Prostate gland (tissue), 2 donors: ENCODE data around the gene LYPD6B. TPM values are rescaled to one million over a fixed set of nuclear protein-coding genes. Genes with fewer than 3 reads are reported as not detected.

Experiments
- DNase-seq: peaks from one replicate; pipeline ENCODE4 v3.0.0-alpha.2; 2019; ENCODE audit warnings: low spot score
- H3K27ac ChIP-seq, 2 donors: fragments of 200-600 bp; sonication (generic); 2 replicates each; pipeline ENCODE4 v1.5.1; 2017 to 2019
- H3K27me3 ChIP-seq: fragments of 200-600 bp; sonication (generic); replicated peaks from 2 replicates; pipeline ENCODE4 v1.5.1; 2019; ENCODE audit not compliant: insufficient read depth
- H3K36me3 ChIP-seq, 2 donors: fragments of 200-600 bp; sonication (generic); 1 replicate in 1 of 2; 2 replicates in 1 of 2; pipeline versions ENCODE4 v1.5.1 to v1.8.1; 2017 to 2019
- H3K4me1 ChIP-seq: fragments of 200-600 bp; sonication (generic); replicated peaks from 2 replicates; pipeline ENCODE4 v1.5.1; 2019
- H3K4me3 ChIP-seq, 2 donors: fragments of 200-600 bp; sonication (generic); 2 replicates each; pipeline ENCODE4 v1.5.1; 2017 to 2019
- H3K9me3 ChIP-seq: fragments of 200-600 bp; sonication (generic); 2 replicates; pipeline ENCODE4 v1.5.1; 2017
- CTCF ChIP-seq, 4 experiments: fragments of 200-600 bp in 2 of 4; fragments of 450-650 bp in 2 of 4; sonication (generic) in 2 of 4; IDR thresholded peaks; 1 replicate in 3 of 4; 2 replicates in 1 of 4; pipeline ENCODE4 v1.5.1; 2016 to 2019; ENCODE audit warnings: antibody characterized with exemption in 4 of 4, mild to moderate bottlenecking in 2 of 4, moderate library complexity in 2 of 4
- POLR2A ChIP-seq: fragments of 450-650 bp; IDR thresholded peaks from one replicate; pipeline ENCODE4 v1.6.1; 2016; ENCODE audit warnings: antibody characterized with exemption, mild to moderate bottlenecking
- POLR2AphosphoS5 ChIP-seq: sonication (generic); formaldehyde crosslinking; IDR thresholded peaks from one replicate; pipeline ENCODE4 v1.6.1; 2017; ENCODE audit warnings: antibody characterized with exemption
- WGBS: methylation state at CpG from one replicate; pipeline ENCODE4 v1.1.5; 2018; 5-methylcytosine and 5-hydroxymethylcytosine counted together
- intact Hi-C: fragments of 100-400 bp; cut with DNase I; formaldehyde crosslinking; loops from one replicate; pipeline ENCODE4 v1.14.2; 2022
- total RNA-seq, 2 donors: library from RNA; depleted of rRNA; stranded (reverse); fragments of >200 nt; gene quantifications; one replicate each; pipeline ENCODE4 v1.1.0, GENCODE V29; 2016

LYPD6B gene
- total RNA-seq, 2 donors from 2014 or later: 16.8 to 17.8 TPM

- Histone ChIP-seq H3K4me1 (no peaks in the 10 kb centered on the region), H3K27me3 (no peaks in the 10 kb centered on the region), H3K27ac (no peak overlapping the region), H3K4me3 (no peak overlapping the region), H3K36me3 (no peaks in the 10 kb centered on the region), H3K9me3 (no peaks in the 10 kb centered on the region)
- DNase-seq: no peak
- TF ChIP-seq CTCF (IDR thresholded peaks at IDR 0.05): no peak
- intact Hi-C loops: no loop called here
Observed at GRCh38 chr2:149164827-149165226, 126.3 kb downstream of the LYPD6B start.

- peak overlapping the region; percentile 22 to 44 for H3K27ac ChIP-seq
Observed at GRCh38 chr2:149167001-149167780, 128.7 kb downstream of the LYPD6B start.

GRCh38 chr2:149167941-149168340 is 129.4 kb downstream of the LYPD6B start:
- WGBS: 70% methylated on average over 4 of the region's 4 CpGs
- Histone ChIP-seq H3K27me3 (no peaks in the 10 kb centered on the region), H3K9me3 (no peaks in the 10 kb centered on the region), H3K36me3 (no peaks in the 10 kb centered on the region), H3K4me1 (no peaks in the 10 kb centered on the region), H3K4me3 (no peak overlapping the region), H3K27ac (peak overlapping the region in 1 of 2 donors; percentile 22)
- no peak for DNase-seq
- TF ChIP-seq CTCF (IDR thresholded peaks at IDR 0.05): no peak
- no peak for TF ChIP-seq POLR2A
- no peak for TF ChIP-seq POLR2AphosphoS5
- intact Hi-C loops: no loop called here

More at GRCh38 chr2:149167001-149167780, 128.7 kb downstream of the LYPD6B start:
- Histone ChIP-seq H3K4me1 (no peaks in the 10 kb centered on the region), H3K27me3 (no peaks in the 10 kb centered on the region), H3K4me3 (no peak overlapping the region), H3K9me3 (no peaks in the 10 kb centered on the region), H3K36me3 (no peaks in the 10 kb centered on the region)
- intact Hi-C loops: no loop called here
- peak; percentile 61 for DNase-seq
- no peak for TF ChIP-seq CTCF (IDR thresholded peaks at IDR 0.05)
- peak; percentile 72 for TF ChIP-seq POLR2AphosphoS5
- no peak for TF ChIP-seq POLR2A
- WGBS: 43% methylated on average over 5 of the region's 5 CpGs

- 35% methylated on average over 4 of the region's 4 CpGs for WGBS
- no peaks in the 10 kb centered on the region for H3K27me3 ChIP-seq
- H3K4me3 ChIP-seq: no peak overlapping the region
- H3K4me1 ChIP-seq: no peaks in the 10 kb centered on the region
- peak overlapping the region; percentile 63 to 69 for H3K27ac ChIP-seq
- peak; percentile 92 for TF ChIP-seq POLR2AphosphoS5
- no peak for TF ChIP-seq POLR2A
- TF ChIP-seq CTCF (IDR thresholded peaks at IDR 0.05): no peak
- no peaks in the 10 kb centered on the region for H3K36me3 ChIP-seq
- intact Hi-C loops: no loop called here
- peak; percentile 88 for DNase-seq
- H3K9me3 ChIP-seq: no peaks in the 10 kb centered on the region
Observed at GRCh38 chr2:149169656-149170055, 131.2 kb downstream of the LYPD6B start.

- Histone ChIP-seq H3K36me3 (no peaks in the 10 kb centered on the region), H3K4me3 (no peak overlapping the region), H3K9me3 (no peaks in the 10 kb centered on the region), H3K27ac (peak overlapping the region; percentile 63 to 69), H3K27me3 (no peaks in the 10 kb centered on the region), H3K4me1 (no peaks in the 10 kb centered on the region)
- intact Hi-C loops: no loop called here
- 100% methylated on average over 1 of the region's 1 CpG for WGBS
- no peak for TF ChIP-seq CTCF (IDR thresholded peaks at IDR 0.05)
- no peak for TF ChIP-seq POLR2A
- TF ChIP-seq POLR2AphosphoS5: no peak
- no peak for DNase-seq
Observed at GRCh38 chr2:149170156-149170555, 131.7 kb downstream of the LYPD6B start.
